OCI-LY7 (cell line): ENCODE measurements around the gene NTM.

Experiments used
- EZH2phosphoT487 ChIP-seq: fragments of 200-600 bp; sonication (generic); IDR thresholded peaks from 2 replicates; pipeline ENCODE4 v1.6.1; 2018; ENCODE audit warnings: low read depth, borderline replicate concordance, mild to moderate bottlenecking, mixed run types, antibody characterized with exemption, low read length, moderate library complexity, mixed read lengths
- TF ChIP-seq, protein P1 (sequence below): fragments of 200-600 bp; sonication (generic); conservative IDR thresholded peaks from 2 replicates; pipeline ENCODE4 v1.5.1; 2014; ENCODE audit warnings: mild to moderate bottlenecking, antibody characterized with exemption, low read length, moderate library complexity, mixed read lengths

DNA sequence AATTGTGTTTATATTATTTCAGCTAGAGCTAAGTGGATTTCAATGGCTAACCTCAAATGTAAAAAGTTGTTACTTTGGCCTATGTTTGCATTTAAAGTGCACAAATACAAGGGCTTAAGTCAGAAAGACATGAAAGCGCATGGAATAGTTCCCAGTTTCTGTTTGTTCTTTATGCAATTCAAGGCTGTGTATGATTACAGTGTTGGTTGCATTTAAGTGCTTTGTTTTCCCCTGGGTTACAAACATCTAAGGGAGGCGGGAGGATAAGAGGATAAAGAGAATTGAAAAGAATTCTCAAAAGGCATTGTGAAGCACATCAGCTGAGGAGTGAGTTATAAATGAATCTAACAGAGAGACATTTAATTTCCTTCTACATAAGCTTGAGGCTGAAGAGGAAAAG, 453.4 kb downstream of the NTM start:
- TF ChIP-seq EZH2phosphoT487: no peak
- TF ChIP-seq, protein P1, sequence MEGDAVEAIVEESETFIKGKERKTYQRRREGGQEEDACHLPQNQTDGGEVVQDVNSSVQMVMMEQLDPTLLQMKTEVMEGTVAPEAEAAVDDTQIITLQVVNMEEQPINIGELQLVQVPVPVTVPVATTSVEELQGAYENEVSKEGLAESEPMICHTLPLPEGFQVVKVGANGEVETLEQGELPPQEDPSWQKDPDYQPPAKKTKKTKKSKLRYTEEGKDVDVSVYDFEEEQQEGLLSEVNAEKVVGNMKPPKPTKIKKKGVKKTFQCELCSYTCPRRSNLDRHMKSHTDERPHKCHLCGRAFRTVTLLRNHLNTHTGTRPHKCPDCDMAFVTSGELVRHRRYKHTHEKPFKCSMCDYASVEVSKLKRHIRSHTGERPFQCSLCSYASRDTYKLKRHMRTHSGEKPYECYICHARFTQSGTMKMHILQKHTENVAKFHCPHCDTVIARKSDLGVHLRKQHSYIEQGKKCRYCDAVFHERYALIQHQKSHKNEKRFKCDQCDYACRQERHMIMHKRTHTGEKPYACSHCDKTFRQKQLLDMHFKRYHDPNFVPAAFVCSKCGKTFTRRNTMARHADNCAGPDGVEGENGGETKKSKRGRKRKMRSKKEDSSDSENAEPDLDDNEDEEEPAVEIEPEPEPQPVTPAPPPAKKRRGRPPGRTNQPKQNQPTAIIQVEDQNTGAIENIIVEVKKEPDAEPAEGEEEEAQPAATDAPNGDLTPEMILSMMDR: no peak
